SU-DHL-6 (cell line): Measurements from ENCODE around the gene TRAF3IP1.

ENCODE experiments used
- H2AFZ ChIP-seq: fragments of 200-600 bp; sonication (generic); 2 replicates; pipeline ENCODE4 v1.6.1; 2014; ENCODE audit warnings: low read depth, mild to moderate bottlenecking, moderate library complexity, mixed read lengths, antibody characterized with exemption, low read length; ENCODE audit not compliant: severe bottlenecking
- H3F3A ChIP-seq: fragments of 200-600 bp; shearing (Covaris generic); 2 replicates; pipeline ENCODE4 v1.6.0; 2016; ENCODE audit warnings: antibody characterized with exemption, mild to moderate bottlenecking; ENCODE audit not compliant: insufficient read depth
- H3K27ac ChIP-seq: fragments of 200-600 bp; sonication (generic); 2 replicates; pipeline ENCODE4 v1.5.1; 2016; ENCODE audit warnings: low read depth, mild to moderate bottlenecking, low read length, moderate library complexity, mixed read lengths
- H3K27me3 ChIP-seq: fragments of 200-600 bp; sonication (generic), shearing (Covaris generic); 2 replicates; pipeline ENCODE4 v1.6.0; 2014; ENCODE audit warnings: mild to moderate bottlenecking, low read length
- H3K36me3 ChIP-seq: fragments of 200-600 bp; sonication (generic); 2 replicates; pipeline ENCODE4 v1.6.1; 2014; ENCODE audit warnings: mild to moderate bottlenecking, low read length, mixed read lengths
- H3K4me2 ChIP-seq: fragments of 300-600, 200-600 bp; shearing (Covaris generic), sonication (generic); 2 replicates; pipeline ENCODE4 v1.6.0; 2014; ENCODE audit warnings: low read length, low read depth, mild to moderate bottlenecking; ENCODE audit not compliant: poor library complexity, severe bottlenecking
- H3K4me3 ChIP-seq: fragments of 200-600 bp; sonication (generic); 2 replicates; pipeline ENCODE4 v1.5.1; 2014; ENCODE audit warnings: antibody characterized with exemption, low read length, mild to moderate bottlenecking, mixed read lengths; ENCODE audit not compliant: insufficient read depth, poor library complexity, severe bottlenecking
- H3K79me2 ChIP-seq: fragments of 200-600 bp; sonication (generic); 2 replicates; pipeline ENCODE4 v1.6.1; 2014; ENCODE audit warnings: mild to moderate bottlenecking, low read length, moderate library complexity; ENCODE audit not compliant: insufficient read depth
- H3K9ac ChIP-seq: fragments of 200-600 bp; sonication (generic); 2 replicates; pipeline ENCODE4 v1.7.0; 2014; ENCODE audit warnings: mild to moderate bottlenecking, low read length
- H3K9me2 ChIP-seq: fragments of 200-600 bp; sonication (generic); replicated peaks from 2 replicates; pipeline ENCODE4 v1.6.1; 2014; ENCODE audit warnings: low read length; ENCODE audit not compliant: insufficient read depth
- H3K9me3 ChIP-seq: fragments of 200-600 bp; sonication (generic); 2 replicates; pipeline ENCODE4 v1.6.1; 2014; ENCODE audit warnings: low read length, mixed read lengths; ENCODE audit not compliant: insufficient read depth
- H4K20me1 ChIP-seq: fragments of 200-600 bp; sonication (generic); 2 replicates; pipeline ENCODE4 v1.6.1; 2014; ENCODE audit warnings: low read depth, mild to moderate bottlenecking, antibody characterized with exemption, low read length, moderate library complexity, mixed read lengths
- EZH2phosphoT487 ChIP-seq: fragments of 200-600 bp; sonication (generic), shearing (Covaris generic); conservative IDR thresholded peaks from 2 replicates; pipeline ENCODE4 v1.6.1; 2018; ENCODE audit warnings: mild to moderate bottlenecking, antibody characterized with exemption, low read length, moderate library complexity, mixed read lengths
- TF ChIP-seq, protein P1 (sequence below): fragments of 200-600 bp; sonication (generic); IDR thresholded peaks from one replicate; pipeline ENCODE4 v1.5.1; 2017; ENCODE audit warnings: antibody characterized with exemption, mild to moderate bottlenecking, low read length, moderate library complexity; ENCODE audit not compliant: insufficient read depth, poor library complexity, severe bottlenecking

The TRAF3IP1 gene

DNA sequence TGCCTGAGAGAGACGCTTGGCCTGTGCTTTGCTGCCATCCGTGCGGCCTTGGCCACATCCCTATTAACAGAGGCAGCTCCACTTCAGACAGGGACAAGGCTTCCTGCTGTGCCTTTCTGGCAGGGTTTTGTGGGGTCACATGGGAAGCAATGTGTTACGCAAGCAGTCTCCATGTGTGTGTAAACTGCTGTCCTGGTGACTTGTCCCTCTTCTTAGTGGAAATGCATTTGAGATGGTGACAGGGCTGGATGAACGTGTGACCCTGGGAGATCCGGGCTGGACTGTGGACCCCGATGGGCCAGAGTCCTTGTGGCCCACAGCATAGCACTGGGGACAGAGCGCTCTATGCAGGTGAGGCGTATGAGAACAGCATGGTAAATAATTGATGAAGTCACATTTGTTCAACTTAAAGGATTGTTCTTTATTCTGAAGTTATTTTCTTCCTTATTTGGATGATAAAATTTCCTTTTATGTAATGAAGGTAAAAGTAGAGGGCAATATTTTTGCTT, 129.6 kb downstream of the TRAF3IP1 start:
- no peak for TF ChIP-seq EZH2phosphoT487
- TF ChIP-seq, protein P1, sequence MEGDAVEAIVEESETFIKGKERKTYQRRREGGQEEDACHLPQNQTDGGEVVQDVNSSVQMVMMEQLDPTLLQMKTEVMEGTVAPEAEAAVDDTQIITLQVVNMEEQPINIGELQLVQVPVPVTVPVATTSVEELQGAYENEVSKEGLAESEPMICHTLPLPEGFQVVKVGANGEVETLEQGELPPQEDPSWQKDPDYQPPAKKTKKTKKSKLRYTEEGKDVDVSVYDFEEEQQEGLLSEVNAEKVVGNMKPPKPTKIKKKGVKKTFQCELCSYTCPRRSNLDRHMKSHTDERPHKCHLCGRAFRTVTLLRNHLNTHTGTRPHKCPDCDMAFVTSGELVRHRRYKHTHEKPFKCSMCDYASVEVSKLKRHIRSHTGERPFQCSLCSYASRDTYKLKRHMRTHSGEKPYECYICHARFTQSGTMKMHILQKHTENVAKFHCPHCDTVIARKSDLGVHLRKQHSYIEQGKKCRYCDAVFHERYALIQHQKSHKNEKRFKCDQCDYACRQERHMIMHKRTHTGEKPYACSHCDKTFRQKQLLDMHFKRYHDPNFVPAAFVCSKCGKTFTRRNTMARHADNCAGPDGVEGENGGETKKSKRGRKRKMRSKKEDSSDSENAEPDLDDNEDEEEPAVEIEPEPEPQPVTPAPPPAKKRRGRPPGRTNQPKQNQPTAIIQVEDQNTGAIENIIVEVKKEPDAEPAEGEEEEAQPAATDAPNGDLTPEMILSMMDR = no peak

DNA sequence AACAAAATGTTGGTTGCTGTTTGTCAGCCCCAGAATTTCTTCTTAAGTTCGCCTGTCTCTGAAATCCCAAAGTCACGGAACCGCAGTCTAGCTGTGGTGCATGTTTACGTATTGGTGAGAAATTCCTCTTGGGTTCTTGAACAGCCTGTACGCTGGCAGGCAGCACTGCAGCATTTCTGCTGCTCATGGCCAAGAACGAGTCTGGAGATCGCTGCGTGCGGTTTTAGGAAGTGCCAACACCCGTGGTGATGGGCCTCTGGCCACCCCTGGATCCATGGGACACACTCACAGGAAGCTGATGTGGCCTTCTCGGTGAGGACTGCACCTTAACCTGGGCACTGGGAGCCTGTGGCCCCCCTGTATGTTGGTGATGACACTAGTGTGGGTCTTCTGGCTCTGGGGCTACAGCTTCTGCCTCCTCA, 130.1 kb downstream of the TRAF3IP1 start:
- Histone ChIP-seq H3K79me2 (no peaks in the 10 kb centered on the region), H3K9ac (no peak overlapping the region), H3K9me2 (no peaks in the 10 kb centered on the region), H3K27me3 (no peaks in the 10 kb centered on the region), H3K36me3 (peaks cover 9% of the 10 kb centered on the region; the same call in 1 of the 2 replicates), H3K27ac (no peak overlapping the region), H2AFZ (no peak overlapping the region), H3K9me3 (no peaks in the 10 kb centered on the region), H4K20me1 (no peaks in the 10 kb centered on the region; the same call in 1 of the 2 replicates), H3F3A (no peaks in the 10 kb centered on the region), H3K4me2 (no peak overlapping the region), H3K4me3 (no peak overlapping the region)
- TF ChIP-seq, protein P1 = no peak
- TF ChIP-seq EZH2phosphoT487 = no peak

More for the DNA sequence above, 129.6 kb downstream of the TRAF3IP1 start:
- Histone ChIP-seq H3K36me3 (peaks cover 9% of the 10 kb centered on the region; the same call in 1 of the 2 replicates), H3K27me3 (no peaks in the 10 kb centered on the region), H3K9ac (no peak overlapping the region), H3K4me3 (no peak overlapping the region), H3K9me3 (no peaks in the 10 kb centered on the region), H3K9me2 (no peaks in the 10 kb centered on the region), H4K20me1 (no peaks in the 10 kb centered on the region; the same call in 1 of the 2 replicates), H3K4me2 (no peak overlapping the region), H2AFZ (no peak overlapping the region), H3F3A (no peaks in the 10 kb centered on the region), H3K27ac (no peak overlapping the region), H3K79me2 (no peaks in the 10 kb centered on the region)
